GM12865 (cell line): ENCODE data around the gene COPS4.

Source experiments
- DNase-seq: peaks from one replicate; pipeline ENCODE4 v3.0.0; 2010; ENCODE audit warnings: low read depth
- H3K4me3 ChIP-seq: 2 replicates; pipeline ENCODE4 v1.5.1; 2011; ENCODE audit warnings: mild to moderate bottlenecking, low read depth, low read length, control low read depth
- TF ChIP-seq, protein P1 (sequence below): IDR thresholded peaks from 2 replicates; pipeline ENCODE4 v1.5.1; 2011; ENCODE audit warnings: low read length, control low read depth, low read depth, inconsistent platforms; ENCODE audit not compliant: insufficient read depth; ENCODE audit errors: missing control alignments

The COPS4 gene

DNA sequence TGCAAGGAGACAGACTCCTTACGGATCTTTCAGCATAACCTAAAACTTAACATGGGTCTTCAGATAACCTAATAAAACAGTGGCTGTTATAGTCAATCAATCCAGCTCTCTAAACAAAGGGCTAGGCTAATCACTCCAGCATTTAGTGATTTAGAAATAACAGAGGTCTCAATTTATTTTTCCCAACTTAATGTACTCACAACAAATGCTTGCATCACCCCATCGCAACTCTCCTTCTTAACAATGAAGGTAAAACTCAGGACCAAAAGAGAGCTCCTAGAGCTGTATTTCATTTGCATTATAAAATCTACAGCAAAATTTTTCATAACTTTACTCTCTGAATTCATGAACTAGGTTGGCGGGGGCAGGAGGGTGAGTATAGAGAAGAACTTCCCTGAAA is 25.5 kb upstream of the COPS4 start:
- TF ChIP-seq, protein P1, sequence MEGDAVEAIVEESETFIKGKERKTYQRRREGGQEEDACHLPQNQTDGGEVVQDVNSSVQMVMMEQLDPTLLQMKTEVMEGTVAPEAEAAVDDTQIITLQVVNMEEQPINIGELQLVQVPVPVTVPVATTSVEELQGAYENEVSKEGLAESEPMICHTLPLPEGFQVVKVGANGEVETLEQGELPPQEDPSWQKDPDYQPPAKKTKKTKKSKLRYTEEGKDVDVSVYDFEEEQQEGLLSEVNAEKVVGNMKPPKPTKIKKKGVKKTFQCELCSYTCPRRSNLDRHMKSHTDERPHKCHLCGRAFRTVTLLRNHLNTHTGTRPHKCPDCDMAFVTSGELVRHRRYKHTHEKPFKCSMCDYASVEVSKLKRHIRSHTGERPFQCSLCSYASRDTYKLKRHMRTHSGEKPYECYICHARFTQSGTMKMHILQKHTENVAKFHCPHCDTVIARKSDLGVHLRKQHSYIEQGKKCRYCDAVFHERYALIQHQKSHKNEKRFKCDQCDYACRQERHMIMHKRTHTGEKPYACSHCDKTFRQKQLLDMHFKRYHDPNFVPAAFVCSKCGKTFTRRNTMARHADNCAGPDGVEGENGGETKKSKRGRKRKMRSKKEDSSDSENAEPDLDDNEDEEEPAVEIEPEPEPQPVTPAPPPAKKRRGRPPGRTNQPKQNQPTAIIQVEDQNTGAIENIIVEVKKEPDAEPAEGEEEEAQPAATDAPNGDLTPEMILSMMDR: no peak
- H3K4me3 ChIP-seq: peak overlapping the region; percentile 99
- DNase-seq: no peak

DNA sequence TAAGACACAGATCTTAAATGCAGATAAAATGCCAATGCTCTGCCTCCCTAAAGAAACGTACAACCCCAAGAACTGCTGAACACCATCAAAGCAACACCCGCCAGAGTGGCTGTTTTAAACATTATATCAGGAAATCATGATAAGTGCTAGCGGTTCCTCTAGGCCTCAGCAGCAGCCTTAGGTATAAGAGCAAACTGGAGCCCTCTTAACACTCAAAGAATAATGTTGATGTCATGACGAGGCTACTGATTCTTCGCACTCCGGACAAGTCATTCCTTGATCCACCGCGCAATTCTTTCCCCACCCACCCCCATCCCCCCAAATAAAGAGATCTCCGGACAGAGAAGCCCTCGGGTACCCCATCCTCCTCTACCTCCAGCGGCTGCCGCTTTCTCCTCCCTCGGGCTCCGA is 24.9 kb upstream of the COPS4 start:
- DNase-seq: peak; percentile 31
- peak overlapping the region; percentile 99 for H3K4me3 ChIP-seq
- TF ChIP-seq, protein P1: no peak

DNA sequence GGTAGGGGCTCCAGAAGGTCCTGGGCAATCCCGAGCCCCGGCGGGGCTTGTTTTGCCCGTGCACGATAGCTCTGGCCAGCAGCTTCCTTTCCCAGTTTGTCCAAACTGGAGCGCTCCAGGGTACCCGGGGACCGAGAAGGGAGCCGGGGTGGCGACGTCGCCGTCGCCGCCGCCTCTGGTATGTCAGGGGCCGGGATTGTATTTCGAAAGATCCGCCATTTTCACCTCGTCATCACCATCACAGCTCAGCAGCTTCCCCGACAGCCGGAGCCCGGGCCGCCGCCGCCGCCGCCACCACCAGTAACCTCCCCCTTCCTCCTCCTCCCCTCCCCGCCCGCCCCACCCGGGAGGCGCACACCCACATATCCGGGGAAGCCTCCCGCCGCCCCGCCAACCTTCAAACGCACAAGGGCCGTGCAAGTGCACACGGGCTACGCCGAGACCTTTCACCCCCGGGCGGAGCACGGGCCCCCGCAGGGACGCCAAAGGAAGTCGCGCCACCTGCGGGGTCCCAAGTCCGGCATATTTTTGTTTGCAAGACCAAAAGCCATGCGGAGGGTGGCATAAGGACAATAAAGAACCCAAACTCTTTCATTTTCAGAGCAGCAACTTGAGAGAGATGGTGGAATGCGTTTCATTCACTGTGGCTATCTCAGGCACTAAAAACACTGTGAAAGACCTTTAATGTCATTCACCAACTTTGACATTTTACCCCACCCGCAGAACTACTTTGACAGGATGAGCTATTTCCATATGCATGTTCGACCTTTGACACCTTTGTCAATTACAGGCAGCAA is 24.3 kb upstream of the COPS4 start, which contains the start of gene LIN54:
LIN54 (minus strand) TSS at position 302 of the 797 bp plus-strand sequence. CDS start 25,979 bp downstream, outside the sequence.
- DNase-seq: peak; percentile 92
- H3K4me3 ChIP-seq: peak within 1 kb of the TSS; percentile 99
- TF ChIP-seq, protein P1: no peak

DNA sequence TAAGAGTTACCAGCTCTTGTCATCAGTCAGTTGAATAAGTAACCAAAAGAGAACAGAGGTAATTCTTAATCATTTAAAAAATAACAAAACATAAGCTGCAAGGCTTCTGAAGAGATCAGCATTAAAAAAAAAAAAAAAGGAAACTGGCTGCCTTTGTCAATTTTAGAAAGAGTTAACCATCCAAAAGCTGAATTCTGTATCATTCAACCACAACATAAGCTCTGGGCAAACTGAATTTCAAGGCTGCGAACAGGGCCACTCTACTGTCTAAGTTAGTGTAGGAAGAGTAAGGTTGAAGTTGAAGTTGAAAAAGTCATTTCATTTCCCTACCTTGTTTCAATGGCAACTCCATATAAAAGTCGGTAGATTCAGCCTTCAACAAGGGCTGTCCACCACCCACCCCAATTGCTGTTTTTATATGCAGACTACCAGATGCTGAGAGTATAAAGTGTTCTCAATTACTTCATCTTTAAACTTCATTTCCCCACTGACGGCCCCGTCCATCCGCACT is 23.2 kb upstream of the COPS4 start:
- TF ChIP-seq, protein P1: no peak
- DNase-seq: no peak

DNA sequence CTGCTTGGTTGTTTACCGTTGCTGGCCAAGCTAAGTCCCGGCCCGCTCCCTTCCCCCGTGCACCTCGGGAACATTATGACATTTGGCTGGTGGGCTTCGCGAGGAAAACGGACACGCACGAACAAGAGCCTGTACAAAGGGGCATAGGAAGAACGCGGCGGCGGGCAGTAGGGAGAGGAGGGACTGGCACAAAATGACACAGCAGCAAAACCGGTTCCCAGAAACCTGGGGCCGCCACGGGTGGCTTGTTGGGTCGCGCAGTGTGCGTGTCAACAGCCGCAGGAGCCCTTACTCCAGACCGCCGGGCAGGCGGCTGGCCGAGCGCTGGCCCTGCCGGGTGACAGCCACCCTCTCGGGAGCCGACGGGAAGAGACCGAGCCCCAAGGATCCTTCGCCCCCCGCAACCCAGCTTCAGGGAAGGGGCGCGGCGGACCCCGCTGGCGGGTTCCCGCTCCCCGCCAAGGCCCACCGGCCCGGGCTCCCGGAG is 22.7 kb upstream of the COPS4 start:
- DNase-seq: peak; percentile 44
- TF ChIP-seq, protein P1: no peak
- peak overlapping the region; percentile 99 for H3K4me3 ChIP-seq

More for the DNA sequence above, 23.2 kb upstream of the COPS4 start:
- peak overlapping the region; percentile 99 for H3K4me3 ChIP-seq

DNA sequence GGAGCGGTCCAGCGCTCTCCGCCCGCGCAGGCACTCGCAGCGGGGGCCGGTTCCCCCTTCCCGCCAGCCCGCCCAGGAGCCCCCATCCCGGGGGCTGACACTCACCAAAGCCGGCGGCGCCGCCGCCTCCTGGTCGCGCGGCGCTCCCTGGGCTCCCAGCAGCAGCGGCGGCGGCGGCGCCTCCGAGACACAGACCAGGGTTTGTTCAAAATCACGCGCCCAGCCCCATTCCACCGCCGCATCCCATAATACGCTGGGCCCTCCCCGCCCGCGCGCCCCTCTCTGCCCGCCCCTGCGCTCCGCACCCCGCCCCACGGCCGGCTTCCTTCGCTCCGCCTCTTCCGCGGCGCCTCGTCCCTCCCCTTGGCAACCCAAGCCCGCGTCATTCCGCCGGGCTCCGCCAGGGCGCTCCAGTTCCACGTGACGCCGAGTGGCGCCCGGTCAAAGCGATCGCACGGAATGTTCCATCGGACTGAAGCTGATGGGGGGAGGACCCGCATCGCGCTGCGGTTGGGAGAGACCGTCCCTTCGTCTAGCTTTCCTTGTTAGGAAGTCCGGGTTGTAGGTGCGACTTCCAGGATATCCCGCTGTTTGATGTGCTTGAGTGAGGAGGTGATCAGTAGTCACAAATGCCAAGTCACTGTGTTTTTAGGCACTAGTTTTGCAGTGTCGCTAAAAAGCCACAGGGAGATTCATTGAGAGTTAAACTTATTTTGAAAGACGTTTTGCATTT is 22.1 kb upstream of the COPS4 start:
- DNase-seq: peak; percentile 99
- H3K4me3 ChIP-seq: peak overlapping the region; percentile 99
- TF ChIP-seq, protein P1: peak; percentile 47
